Tibial nerve (tissue), 4 donors: Measurements from ENCODE around the gene CDH13. TPM values are rescaled to one million over a fixed set of nuclear protein-coding genes. Genes with fewer than 3 reads are reported as not detected.

Source experiments
- DNase-seq, 2 donors: peaks; one replicate each; pipeline ENCODE4 v3.0.0-alpha.2; 2019; ENCODE audit warnings: low spot score in 2 of 2
- H3K27ac ChIP-seq, 4 donors: fragments of 200-600 bp; sonication (generic) in 3 of 4; one replicate each; pipeline ENCODE4 v1.5.1; 2017 to 2019; ENCODE audit warnings: mild to moderate bottlenecking in 1 of 4
- H3K27me3 ChIP-seq, 2 donors: fragments of 200-600 bp; sonication (generic) in 1 of 2; one replicate each; pipeline versions ENCODE4 v1.5.1 to v1.6.0; 2017 to 2019
- H3K36me3 ChIP-seq, 3 donors: fragments of 200-600 bp; sonication (generic); one replicate each; pipeline ENCODE4 v1.5.1; 2018 to 2019
- H3K4me1 ChIP-seq, 4 donors: fragments of 200-600 bp; sonication (generic) in 3 of 4; one replicate each; pipeline ENCODE4 v1.5.1; 2017 to 2019
- H3K4me3 ChIP-seq, 4 donors: fragments of 200-600 bp; sonication (generic) in 3 of 4; one replicate each; pipeline ENCODE4 v1.5.1; 2017 to 2019; ENCODE audit warnings: mild to moderate bottlenecking in 1 of 4, moderate library complexity in 1 of 4
- H3K9me3 ChIP-seq, 4 donors: fragments of 200-600 bp; sonication (generic) in 3 of 4; one replicate each; pipeline ENCODE4 v1.5.1; 2017 to 2019
- CTCF ChIP-seq, 5 experiments: fragments of 200-600 bp in 3 of 5; fragments of 450-650 bp in 2 of 5; sonication (generic) in 3 of 5; IDR thresholded peaks; one replicate each; pipeline ENCODE4 v1.5.1; 2016 to 2019; ENCODE audit warnings: antibody characterized with exemption in 5 of 5, mild to moderate bottlenecking in 3 of 5, moderate library complexity in 2 of 5
- EP300 ChIP-seq, 2 donors: sonication (generic); formaldehyde crosslinking; IDR thresholded peaks; one replicate each; pipeline ENCODE4 v1.6.1; 2017; ENCODE audit warnings: antibody characterized with exemption in 2 of 2, mild to moderate bottlenecking in 1 of 2
- POLR2A ChIP-seq, 2 donors: fragments of 450-650 bp; IDR thresholded peaks; one replicate each; pipeline ENCODE4 v1.6.1; 2017; ENCODE audit warnings: antibody characterized with exemption in 2 of 2, mild to moderate bottlenecking in 2 of 2, moderate library complexity in 2 of 2
- WGBS, 2 donors: methylation state at CpG; one replicate each; pipeline ENCODE4 v1.1.5; 2018; 5-methylcytosine and 5-hydroxymethylcytosine counted together
- total RNA-seq, 4 donors: library from RNA; depleted of rRNA; stranded (reverse); fragments of >200 nt; gene quantifications; one replicate each; pipeline ENCODE4 v1.1.0, GENCODE V29; 2016

Gene CDH13
- total RNA-seq, 4 donors from 2014 or later = 4.1 to 14.4 (median 5.8) TPM

GRCh38 chr16:82660966-82661365 is 34.2 kb downstream of the CDH13 start:
- no peak overlapping the region for H3K4me3 ChIP-seq
- peaks cover 0 to 3% (median 0%) of the 10 kb centered on the region in 4 donors for H3K9me3 ChIP-seq
- H3K27me3 ChIP-seq = no peaks in the 10 kb centered on the region
- no peak overlapping the region for H3K27ac ChIP-seq
- H3K4me1 ChIP-seq = no peaks in the 10 kb centered on the region
- no peaks in the 10 kb centered on the region for H3K36me3 ChIP-seq
- TF ChIP-seq CTCF (IDR thresholded peaks at IDR 0.05) = no peak
- TF ChIP-seq POLR2A (IDR thresholded peaks at IDR 0.05) = no peak
- no peak for TF ChIP-seq EP300 (IDR thresholded peaks at IDR 0.05)
- DNase-seq = no peak
- WGBS, 2 donors = 71 to 72% methylated on average over 7 of the region's 7 CpGs

GRCh38 chr16:82664181-82664580 is 37.4 kb downstream of the CDH13 start:
- no peaks in the 10 kb centered on the region for H3K27me3 ChIP-seq
- peaks cover 0 to 3% (median 0%) of the 10 kb centered on the region in 4 donors for H3K9me3 ChIP-seq
- no peak for DNase-seq
- H3K27ac ChIP-seq = no peak overlapping the region
- WGBS, 2 donors = 88 to 89% methylated on average over 2 of the region's 2 CpGs
- no peaks in the 10 kb centered on the region for H3K36me3 ChIP-seq
- no peaks in the 10 kb centered on the region for H3K4me1 ChIP-seq
- no peak overlapping the region for H3K4me3 ChIP-seq
- TF ChIP-seq CTCF (IDR thresholded peaks at IDR 0.05) = no peak
- TF ChIP-seq POLR2A (IDR thresholded peaks at IDR 0.05) = no peak
- no peak for TF ChIP-seq EP300 (IDR thresholded peaks at IDR 0.05)

GRCh38 chr16:82665025-82665424 is 38.3 kb downstream of the CDH13 start:
- Histone ChIP-seq H3K36me3 (no peaks in the 10 kb centered on the region), H3K27me3 (no peaks in the 10 kb centered on the region), H3K4me1 (no peaks in the 10 kb centered on the region), H3K27ac (no peak overlapping the region), H3K4me3 (no peak overlapping the region), H3K9me3 (peaks cover 0 to 3% (median 0%) of the 10 kb centered on the region in 4 donors)
- 93 to 98% methylated on average over 3 of the region's 3 CpGs for WGBS, 2 donors
- no peak for TF ChIP-seq CTCF (IDR thresholded peaks at IDR 0.05)
- no peak for TF ChIP-seq POLR2A (IDR thresholded peaks at IDR 0.05)
- TF ChIP-seq EP300 (IDR thresholded peaks at IDR 0.05) = no peak
- DNase-seq = no peak

- TF ChIP-seq EP300 (IDR thresholded peaks at IDR 0.05) = no peak
- Histone ChIP-seq H3K36me3 (no peaks in the 10 kb centered on the region), H3K9me3 (peaks cover 0 to 3% (median 0%) of the 10 kb centered on the region in 4 donors), H3K4me1 (no peaks in the 10 kb centered on the region), H3K4me3 (no peak overlapping the region), H3K27me3 (no peaks in the 10 kb centered on the region), H3K27ac (no peak overlapping the region)
- WGBS, 2 donors = 86 to 90% methylated on average over 12 of the region's 12 CpGs
- DNase-seq = no peak
Measured at GRCh38 chr16:82667437-82667836, 40.7 kb downstream of the CDH13 start.

- H3K4me3 ChIP-seq = no peak overlapping the region
- WGBS, 2 donors = 86 to 96% methylated on average over 3 of the region's 3 CpGs
- peaks cover 0 to 3% (median 0%) of the 10 kb centered on the region in 4 donors for H3K9me3 ChIP-seq
- no peak for TF ChIP-seq EP300 (IDR thresholded peaks at IDR 0.05)
- TF ChIP-seq CTCF (IDR thresholded peaks at IDR 0.05) = no peak
- no peak for TF ChIP-seq POLR2A (IDR thresholded peaks at IDR 0.05)
- H3K36me3 ChIP-seq = no peaks in the 10 kb centered on the region
- no peaks in the 10 kb centered on the region for H3K4me1 ChIP-seq
- no peak overlapping the region for H3K27ac ChIP-seq
- no peak for DNase-seq
- no peaks in the 10 kb centered on the region for H3K27me3 ChIP-seq
Measured at GRCh38 chr16:82668094-82668493, 41.3 kb downstream of the CDH13 start.

- TF ChIP-seq POLR2A (IDR thresholded peaks at IDR 0.05) (no peak), CTCF (IDR thresholded peaks at IDR 0.05) (peak in 1 of 5 experiments; percentile 10), EP300 (IDR thresholded peaks at IDR 0.05) (no peak)
- WGBS, 2 donors = 73 to 94% methylated on average over 3 of the region's 3 CpGs
- no peaks in the 10 kb centered on the region for H3K4me1 ChIP-seq
Measured at GRCh38 chr16:82671741-82672140, 45.0 kb downstream of the CDH13 start.

More at GRCh38 chr16:82671741-82672140, 45.0 kb downstream of the CDH13 start:
- no peak for DNase-seq
- no peaks in the 10 kb centered on the region for H3K9me3 ChIP-seq
- no peaks in the 10 kb centered on the region for H3K27me3 ChIP-seq
- H3K27ac ChIP-seq = no peak overlapping the region
- no peaks in the 10 kb centered on the region for H3K36me3 ChIP-seq
- H3K4me3 ChIP-seq = no peak overlapping the region
